ENCODE data around the gene TMEM179. TPM values are rescaled to one million over a fixed set of nuclear protein-coding genes. Genes with fewer than 3 reads are reported as not detected.
A peak's percentile ranks its signal among the peaks of the same experiment; 100 is the strongest.
"Not testable (repeated sequence)": the region's sequence is repeated elsewhere in the genome, so short reads cannot be mapped to it uniquely, and the experiment has no call there.

TMEM179 gene
- total RNA-seq = 19.4 and 20.2 TPM in 2 replicates
- long read RNA-seq = 0 reads

GRCh38 chr14:104604458-104605449 is at the start of gene TMEM179:
Gene TMEM179, minus strand, starts transcription at chr14:104604772. Its CDS starts 31 bp downstream, at chr14:104604741.
- peak; percentile 65 for DNase-seq (ENCODE audit: low read depth, low spot score)
- TF ChIP-seq CTCF (conservative IDR thresholded peaks at IDR 0.05) = no peak
- H3K4me1 Mint-ChIP-seq = peaks cover 20% of the 10 kb centered on the region
- peaks cover 62% of the 10 kb centered on the region for H3K27me3 Mint-ChIP-seq (ENCODE audit: low read depth)
- H3K9me3 Mint-ChIP-seq = no peaks in the 10 kb centered on the region
- peak within 1 kb of the TSS; percentile 84 for H3K4me3 Mint-ChIP-seq
- no peaks in the 10 kb centered on the region for H3K36me3 Mint-ChIP-seq (ENCODE audit: low read depth)
- no peak within 1 kb of the TSS for H3K27ac Mint-ChIP-seq (ENCODE audit: unreplicated experiment)

GRCh38 chr14:104654119-104654518 is 49.5 kb upstream of the TMEM179 start:
- no peak for DNase-seq (ENCODE audit: low read depth, low spot score)
- peaks cover 27% of the 10 kb centered on the region for H3K4me1 Mint-ChIP-seq
- H3K9me3 Mint-ChIP-seq = peaks cover 10% of the 10 kb centered on the region
- peaks cover 4% of the 10 kb centered on the region for H3K36me3 Mint-ChIP-seq (ENCODE audit: low read depth)
- H3K27ac Mint-ChIP-seq (ENCODE audit: unreplicated experiment) = no peak overlapping the region
- no peak for TF ChIP-seq CTCF (conservative IDR thresholded peaks at IDR 0.05)
- no peak overlapping the region for H3K4me3 Mint-ChIP-seq
- H3K27me3 Mint-ChIP-seq (ENCODE audit: low read depth) = no peaks in the 10 kb centered on the region

- Mint-ChIP-seq H3K4me1 (peaks cover 27% of the 10 kb centered on the region), H3K9me3 (peaks cover 10% of the 10 kb centered on the region)
- not testable (repeated sequence) for H3K27me3 Mint-ChIP-seq (ENCODE audit: low read depth)
Observed at GRCh38 chr14:104653130-104653920, 48.8 kb upstream of the TMEM179 start.

GRCh38 chr14:104652386-104652785 is 47.8 kb upstream of the TMEM179 start:
- H3K36me3 Mint-ChIP-seq (ENCODE audit: low read depth) = peaks cover 4% of the 10 kb centered on the region
- H3K27me3 Mint-ChIP-seq (ENCODE audit: low read depth) = no peaks in the 10 kb centered on the region

More at GRCh38 chr14:104653130-104653920, 48.8 kb upstream of the TMEM179 start:
- not testable (repeated sequence) for H3K27ac Mint-ChIP-seq (ENCODE audit: unreplicated experiment); H3K36me3 Mint-ChIP-seq (ENCODE audit: low read depth); DNase-seq (ENCODE audit: low read depth, low spot score); H3K4me3 Mint-ChIP-seq

GRCh38 chr14:104651876-104652260 is 47.3 kb upstream of the TMEM179 start:
- no peak for TF ChIP-seq CTCF (conservative IDR thresholded peaks at IDR 0.05)
- Mint-ChIP-seq H3K36me3 (ENCODE audit: low read depth) (peaks cover 4% of the 10 kb centered on the region), H3K27me3 (ENCODE audit: low read depth) (no peaks in the 10 kb centered on the region), H3K27ac (ENCODE audit: unreplicated experiment) (no peak overlapping the region), H3K4me3 (no peak overlapping the region), H3K4me1 (peaks cover 19% of the 10 kb centered on the region), H3K9me3 (peaks cover 10% of the 10 kb centered on the region)
- DNase-seq (ENCODE audit: low read depth, low spot score) = no peak

More at GRCh38 chr14:104652386-104652785, 47.8 kb upstream of the TMEM179 start:
- Mint-ChIP-seq H3K4me3 (no peak overlapping the region), H3K4me1 (peaks cover 19% of the 10 kb centered on the region), H3K27ac (ENCODE audit: unreplicated experiment) (no peak overlapping the region), H3K9me3 (peaks cover 10% of the 10 kb centered on the region)
- DNase-seq (ENCODE audit: low read depth, low spot score) = no peak
- TF ChIP-seq CTCF (conservative IDR thresholded peaks at IDR 0.05) = no peak

Data from neural crest cell (in vitro differentiated cells).